Panc1 (cell line): Measurements from ENCODE around the gene FAM131A. TPM values are rescaled to one million over a fixed set of nuclear protein-coding genes. Genes with fewer than 3 reads are reported as not detected.

ENCODE experiments used
- ATAC-seq: fragments of 200-7000 bp; cut with Tn5 transposase; 2 replicates; pipeline ENCODE4 v1.9.1; 2020; ENCODE audit warnings: mild to moderate bottlenecking, moderate library complexity
- BruUV-seq: library from RNA; stranded (reverse); fragments of 400-500 nt; replicated peaks from 2 replicates; lab custom pipeline; 2021; lab: Mats Ljungman, UMichigan
- CTCF ChIA-PET: fragments of 300-600 bp; sonication (Branson Sonifier 250); formaldehyde crosslinking; loops from one replicate; lab custom pipeline; 2022; ENCODE audit warnings: antibody characterized with exemption; lab: Charles Lee
- POLR2A ChIA-PET: fragments of 300-600 bp; sonication (Branson Sonifier 250); formaldehyde crosslinking; loops from one replicate; lab custom pipeline; 2022; ENCODE audit warnings: antibody characterized with exemption; lab: Charles Lee
- DNase-seq: peaks from one replicate; pipeline ENCODE4 v3.0.0-alpha.2; 2010; ENCODE audit warnings: low read depth, low spot score
- H3K27ac ChIP-seq: 2 replicates; pipeline ENCODE4 v1.5.1; 2011; ENCODE audit warnings: mild to moderate bottlenecking, low read length, inconsistent platforms
- H3K27me3 ChIP-seq: fragments of 200-500 bp; sonication (Bioruptor generic); 2 replicates; pipeline ENCODE4 v1.6.0; 2014; ENCODE audit warnings: low read length, inconsistent platforms; ENCODE audit not compliant: control insufficient read depth, insufficient read depth
- H3K36me3 ChIP-seq: fragments of 200-500 bp; sonication (Bioruptor generic); 2 replicates; pipeline ENCODE4 v1.5.1; 2014; ENCODE audit warnings: inconsistent platforms, mild to moderate bottlenecking, low read length, moderate library complexity; ENCODE audit not compliant: control insufficient read depth, insufficient read depth
- H3K4me1 ChIP-seq: 2 replicates; pipeline ENCODE4 v1.5.1; 2011; ENCODE audit warnings: inconsistent platforms, mild to moderate bottlenecking, low read length, moderate library complexity; ENCODE audit not compliant: control insufficient read depth, insufficient read depth
- H3K4me3 ChIP-seq, 2 experiments: 2 replicates each; pipeline ENCODE4 v1.5.1; 2011 to 2012; ENCODE audit warnings: low read depth in 2 of 2, low read length in 2 of 2, mild to moderate bottlenecking in 2 of 2, inconsistent platforms in 1 of 2, moderate library complexity in 1 of 2
- H3K9me3 ChIP-seq: fragments of 200-500 bp; sonication (Bioruptor generic); 2 replicates; pipeline ENCODE4 v1.5.1; 2014; ENCODE audit warnings: low read depth, mild to moderate bottlenecking, inconsistent platforms, low read length, moderate library complexity; ENCODE audit not compliant: control insufficient read depth, insufficient read depth
- POLR2AphosphoS5 ChIP-seq: IDR thresholded peaks from 2 replicates; pipeline ENCODE4 v1.6.1; 2012; ENCODE audit warnings: mild to moderate bottlenecking, low read depth, low read length, moderate library complexity
- SIN3A ChIP-seq: IDR thresholded peaks from 2 replicates; pipeline ENCODE4 v1.6.1; 2012; ENCODE audit warnings: low read depth, mild to moderate bottlenecking, low read length, moderate library complexity, borderline replicate concordance; ENCODE audit not compliant: insufficient read depth
- TCF7L2 ChIP-seq: IDR thresholded peaks from 2 replicates; pipeline ENCODE4 v1.6.1; 2011; ENCODE audit warnings: mild to moderate bottlenecking, low read depth, low read length, inconsistent platforms
- in situ Hi-C: cut with HindIII; loops from 2 replicates; pipeline ENCODE4 v1.10.0; 2016; ENCODE audit warnings: low sequenced_read_pairs, low pct_unique_long_range_greater_than_20kb
- intact Hi-C: fragments of 100-400 bp; cut with micrococcal nuclease; formaldehyde crosslinking; loops from one replicate; pipeline ENCODE4 v1.10.0; 2022; ENCODE audit not compliant: unreplicated experiment
- total RNA-seq: library from RNA; stranded (reverse); gene quantifications from one replicate; pipeline ENCODE4 v1.2.1, GENCODE V29; 2021; ENCODE audit not compliant: unreplicated experiment
- TF ChIP-seq, protein P1 (sequence below), 2 experiments: IDR thresholded peaks; 2 replicates each; pipeline ENCODE4 v1.6.1; 2011 to 2012; ENCODE audit warnings: low read depth in 2 of 2, control low read depth in 1 of 2, low read length in 1 of 2, mild to moderate bottlenecking in 1 of 2, moderate library complexity in 1 of 2; ENCODE audit not compliant: insufficient read depth in 1 of 2
- TF ChIP-seq, protein P2 (sequence below): fragments of 450-650 bp; IDR thresholded peaks from 2 replicates; pipeline ENCODE4 v1.5.1; 2017; ENCODE audit warnings: mild to moderate bottlenecking

Gene FAM131A
- total RNA-seq, 1 experiment from 2014 or later = 30.1 TPM

- no peaks in the 10 kb centered on the region for H3K27me3 ChIP-seq
- H3K27ac ChIP-seq = no peak overlapping the region
- H3K4me1 ChIP-seq = no peaks in the 10 kb centered on the region
- ChIA-PET POLR2A (no interaction called here), CTCF (no interaction called here)
- in situ Hi-C loops = no loop called here
- no TSS peak for BruUV-seq
- H3K36me3 ChIP-seq = no peaks in the 10 kb centered on the region
- ATAC-seq (no peak), DNase-seq (no peak)
- intact Hi-C loops = no loop called here
- no peak overlapping the region for H3K4me3 ChIP-seq
- TF ChIP-seq, protein P1, sequence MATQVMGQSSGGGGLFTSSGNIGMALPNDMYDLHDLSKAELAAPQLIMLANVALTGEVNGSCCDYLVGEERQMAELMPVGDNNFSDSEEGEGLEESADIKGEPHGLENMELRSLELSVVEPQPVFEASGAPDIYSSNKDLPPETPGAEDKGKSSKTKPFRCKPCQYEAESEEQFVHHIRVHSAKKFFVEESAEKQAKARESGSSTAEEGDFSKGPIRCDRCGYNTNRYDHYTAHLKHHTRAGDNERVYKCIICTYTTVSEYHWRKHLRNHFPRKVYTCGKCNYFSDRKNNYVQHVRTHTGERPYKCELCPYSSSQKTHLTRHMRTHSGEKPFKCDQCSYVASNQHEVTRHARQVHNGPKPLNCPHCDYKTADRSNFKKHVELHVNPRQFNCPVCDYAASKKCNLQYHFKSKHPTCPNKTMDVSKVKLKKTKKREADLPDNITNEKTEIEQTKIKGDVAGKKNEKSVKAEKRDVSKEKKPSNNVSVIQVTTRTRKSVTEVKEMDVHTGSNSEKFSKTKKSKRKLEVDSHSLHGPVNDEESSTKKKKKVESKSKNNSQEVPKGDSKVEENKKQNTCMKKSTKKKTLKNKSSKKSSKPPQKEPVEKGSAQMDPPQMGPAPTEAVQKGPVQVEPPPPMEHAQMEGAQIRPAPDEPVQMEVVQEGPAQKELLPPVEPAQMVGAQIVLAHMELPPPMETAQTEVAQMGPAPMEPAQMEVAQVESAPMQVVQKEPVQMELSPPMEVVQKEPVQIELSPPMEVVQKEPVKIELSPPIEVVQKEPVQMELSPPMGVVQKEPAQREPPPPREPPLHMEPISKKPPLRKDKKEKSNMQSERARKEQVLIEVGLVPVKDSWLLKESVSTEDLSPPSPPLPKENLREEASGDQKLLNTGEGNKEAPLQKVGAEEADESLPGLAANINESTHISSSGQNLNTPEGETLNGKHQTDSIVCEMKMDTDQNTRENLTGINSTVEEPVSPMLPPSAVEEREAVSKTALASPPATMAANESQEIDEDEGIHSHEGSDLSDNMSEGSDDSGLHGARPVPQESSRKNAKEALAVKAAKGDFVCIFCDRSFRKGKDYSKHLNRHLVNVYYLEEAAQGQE (IDR thresholded peaks at IDR 0.05; ENCODE audit: insufficient read depth in 1 of 2, low read depth in 2 of 2, low read length in 1 of 2) = no peak
- no peak for TF ChIP-seq SIN3A
- TF ChIP-seq TCF7L2 = no peak
- TF ChIP-seq, protein P2, sequence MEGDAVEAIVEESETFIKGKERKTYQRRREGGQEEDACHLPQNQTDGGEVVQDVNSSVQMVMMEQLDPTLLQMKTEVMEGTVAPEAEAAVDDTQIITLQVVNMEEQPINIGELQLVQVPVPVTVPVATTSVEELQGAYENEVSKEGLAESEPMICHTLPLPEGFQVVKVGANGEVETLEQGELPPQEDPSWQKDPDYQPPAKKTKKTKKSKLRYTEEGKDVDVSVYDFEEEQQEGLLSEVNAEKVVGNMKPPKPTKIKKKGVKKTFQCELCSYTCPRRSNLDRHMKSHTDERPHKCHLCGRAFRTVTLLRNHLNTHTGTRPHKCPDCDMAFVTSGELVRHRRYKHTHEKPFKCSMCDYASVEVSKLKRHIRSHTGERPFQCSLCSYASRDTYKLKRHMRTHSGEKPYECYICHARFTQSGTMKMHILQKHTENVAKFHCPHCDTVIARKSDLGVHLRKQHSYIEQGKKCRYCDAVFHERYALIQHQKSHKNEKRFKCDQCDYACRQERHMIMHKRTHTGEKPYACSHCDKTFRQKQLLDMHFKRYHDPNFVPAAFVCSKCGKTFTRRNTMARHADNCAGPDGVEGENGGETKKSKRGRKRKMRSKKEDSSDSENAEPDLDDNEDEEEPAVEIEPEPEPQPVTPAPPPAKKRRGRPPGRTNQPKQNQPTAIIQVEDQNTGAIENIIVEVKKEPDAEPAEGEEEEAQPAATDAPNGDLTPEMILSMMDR = no peak
- TF ChIP-seq POLR2AphosphoS5 = no peak
- H3K9me3 ChIP-seq = no peaks in the 10 kb centered on the region
Observed at GRCh38 chr3:184291738-184292445, 45.5 kb upstream of the FAM131A start.

DNA sequence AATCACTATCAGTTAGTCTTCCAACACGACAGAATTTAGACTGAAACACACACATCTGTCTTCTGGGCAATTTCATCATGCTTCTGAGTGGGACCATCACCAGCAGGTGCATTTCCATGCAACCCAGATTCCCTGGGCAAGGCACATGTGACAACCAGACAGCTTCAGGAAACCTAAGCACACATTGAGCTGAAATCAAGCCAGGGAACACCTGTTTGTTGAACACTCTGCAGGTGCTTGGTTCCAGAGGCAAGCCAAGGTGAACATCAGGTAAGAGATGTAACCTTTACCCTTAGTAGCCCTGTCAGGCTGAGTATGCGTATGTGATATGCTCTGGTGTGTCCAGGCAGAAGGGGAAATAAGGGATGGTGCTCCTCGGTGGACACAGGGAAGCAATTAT is 41.6 kb upstream of the FAM131A start:
- TF ChIP-seq SIN3A (no peak), POLR2AphosphoS5 (no peak), TCF7L2 (no peak)
- TF ChIP-seq, protein P2 = no peak
- TF ChIP-seq, protein P1 (IDR thresholded peaks at IDR 0.05; ENCODE audit: insufficient read depth in 1 of 2, low read depth in 2 of 2, low read length in 1 of 2) = no peak
- DNase-seq (no peak), ATAC-seq (no peak)
- H3K4me1 ChIP-seq = peaks cover 7% of the 10 kb centered on the region; the same call in 1 of the 2 replicates
- no TSS peak for BruUV-seq
- intact Hi-C loops (no loop called here), in situ Hi-C loops (no loop called here)
- H3K9me3 ChIP-seq = no peaks in the 10 kb centered on the region
- no peaks in the 10 kb centered on the region for H3K27me3 ChIP-seq
- H3K27ac ChIP-seq = no peak overlapping the region
- H3K4me3 ChIP-seq = no peak overlapping the region
- H3K36me3 ChIP-seq = peaks cover 13% of the 10 kb centered on the region
- ChIA-PET POLR2A (no interaction called here), CTCF (no interaction called here)
